Measurements from ENCODE around the gene BTC. TPM values are rescaled to one million over a fixed set of nuclear protein-coding genes. Genes with fewer than 3 reads are reported as not detected.

Gene BTC
- total RNA-seq, 2 donors from 2014 or later: 0.09 to 0.24 TPM

- Histone ChIP-seq H3K9ac (ENCODE audit: extremely low read depth, low read length, poor library complexity, severe bottlenecking) (no peak overlapping the region), H3K27ac (ENCODE audit: low read depth, low read length) (no peak overlapping the region), H3K4me1 (ENCODE audit: control insufficient read depth, insufficient read depth, low read length) (no peaks in the 10 kb centered on the region), H3K36me3 (ENCODE audit: control insufficient read depth, insufficient read depth, low read length) (no peaks in the 10 kb centered on the region), H3K9me3 (ENCODE audit: control insufficient read depth, low read length) (no peaks in the 10 kb centered on the region), H3K4me3 (ENCODE audit: low read length) (no peak overlapping the region), H3K27me3 (ENCODE audit: control insufficient read depth, insufficient read depth, low read length, poor library complexity, severe bottlenecking) (no peaks in the 10 kb centered on the region)
- no peaks in the 10 kb centered on the region for H3K9me3 Mint-ChIP-seq
- no peak overlapping the region for H3K27ac Mint-ChIP-seq
- H3K27me3 Mint-ChIP-seq (ENCODE audit: insufficient read depth): no peaks in the 10 kb centered on the region
- TF ChIP-seq CTCF (conservative IDR thresholded peaks at IDR 0.05): no peak
- no peaks in the 10 kb centered on the region for H3K36me3 Mint-ChIP-seq (ENCODE audit: low read depth)
- no peak for DNase-seq
- no peak overlapping the region for H3K4me3 Mint-ChIP-seq
- no peaks in the 10 kb centered on the region for H3K4me1 Mint-ChIP-seq
These were observed 37.2 kb downstream of the BTC start for GRCh38 chr4:74757136-74757535.

- Mint-ChIP-seq H3K36me3 (ENCODE audit: low read depth) (no peaks in the 10 kb centered on the region), H3K4me1 (no peaks in the 10 kb centered on the region), H3K27ac (no peak overlapping the region), H3K4me3 (no peak overlapping the region), H3K27me3 (ENCODE audit: insufficient read depth) (no peaks in the 10 kb centered on the region), H3K9me3 (no peaks in the 10 kb centered on the region)
- H3K36me3 ChIP-seq (ENCODE audit: control insufficient read depth, insufficient read depth, low read length): no peaks in the 10 kb centered on the region
- no peak overlapping the region for H3K27ac ChIP-seq (ENCODE audit: low read depth, low read length)
- no peak overlapping the region for H3K4me3 ChIP-seq (ENCODE audit: low read length)
- no peaks in the 10 kb centered on the region for H3K27me3 ChIP-seq (ENCODE audit: control insufficient read depth, insufficient read depth, low read length, poor library complexity, severe bottlenecking)
- H3K9me3 ChIP-seq (ENCODE audit: control insufficient read depth, low read length): no peaks in the 10 kb centered on the region
- no peaks in the 10 kb centered on the region for H3K4me1 ChIP-seq (ENCODE audit: control insufficient read depth, insufficient read depth, low read length)
- no peak for TF ChIP-seq CTCF (conservative IDR thresholded peaks at IDR 0.05)
- DNase-seq: no peak
- WGBS, 2 experiments (ENCODE audit: insufficient coverage in 1 of 2, insufficient read length in 1 of 2): 89 to 100% methylated on average over 3 to 7 of the region's 7 CpGs
- H3K9ac ChIP-seq (ENCODE audit: extremely low read depth, low read length, poor library complexity, severe bottlenecking): no peak overlapping the region
These were observed 38.8 kb downstream of the BTC start for GRCh38 chr4:74755486-74755885.

GRCh38 chr4:74754218-74754617 lies 40.1 kb downstream of the BTC start:
- H3K9me3 ChIP-seq (ENCODE audit: control insufficient read depth, low read length): no peaks in the 10 kb centered on the region
- no peak for DNase-seq
- no peaks in the 10 kb centered on the region for H3K4me1 ChIP-seq (ENCODE audit: control insufficient read depth, insufficient read depth, low read length)
- Mint-ChIP-seq H3K36me3 (ENCODE audit: low read depth) (no peaks in the 10 kb centered on the region), H3K27ac (no peak overlapping the region), H3K27me3 (ENCODE audit: insufficient read depth) (no peaks in the 10 kb centered on the region), H3K9me3 (no peaks in the 10 kb centered on the region), H3K4me1 (no peaks in the 10 kb centered on the region), H3K4me3 (no peak overlapping the region)
- H3K36me3 ChIP-seq (ENCODE audit: control insufficient read depth, insufficient read depth, low read length): no peaks in the 10 kb centered on the region
- no peaks in the 10 kb centered on the region for H3K27me3 ChIP-seq (ENCODE audit: control insufficient read depth, insufficient read depth, low read length, poor library complexity, severe bottlenecking)
- H3K4me3 ChIP-seq (ENCODE audit: low read length): no peak overlapping the region
- TF ChIP-seq CTCF (conservative IDR thresholded peaks at IDR 0.05): no peak
- no peak overlapping the region for H3K9ac ChIP-seq (ENCODE audit: extremely low read depth, low read length, poor library complexity, severe bottlenecking)
- no peak overlapping the region for H3K27ac ChIP-seq (ENCODE audit: low read depth, low read length)
